HEK293 (cell line): Measurements from ENCODE around the gene LRP6.

ENCODE experiments used
- CTCF ChIA-PET: fragments of 350-600 bp; formaldehyde crosslinking; extraction: SDS; loops from one replicate; lab custom pipeline; 2021; ENCODE audit warnings: antibody characterized with exemption; lab: Yijun Ruan, JAX
- POLR2A ChIA-PET: fragments of 300-600 bp; formaldehyde crosslinking; extraction: SDS; loops from one replicate; lab custom pipeline; 2020; ENCODE audit warnings: antibody characterized with exemption, inconsistent platforms; lab: Yijun Ruan, JAX
- H3K27ac ChIP-seq: fragments of 200-500 bp; sonication (Bioruptor generic); 2 replicates; pipeline ENCODE4 v1.5.1; 2014; ENCODE audit warnings: low read depth, low read length, control low read depth, inconsistent platforms; ENCODE audit errors: extremely low read depth
- H3K36me3 ChIP-seq, 2 experiments: fragments of 200-500 bp in 1 of 2; sonication (Bioruptor generic) in 1 of 2; 1 replicate in 1 of 2; 2 replicates in 1 of 2; pipeline ENCODE4 v1.5.1; 2014 to 2017; ENCODE audit warnings: inconsistent platforms in 2 of 2, low read length in 2 of 2; ENCODE audit not compliant: control insufficient read depth in 2 of 2, insufficient read depth in 1 of 2
- H3K4me1 ChIP-seq: fragments of 200-500 bp; sonication (Bioruptor generic); 2 replicates; pipeline ENCODE4 v1.5.1; 2014; ENCODE audit warnings: mild to moderate bottlenecking, low read length, inconsistent platforms; ENCODE audit not compliant: control insufficient read depth, insufficient read depth
- H3K4me3 ChIP-seq: 2 replicates; pipeline ENCODE4 v1.5.1; 2011; ENCODE audit warnings: low read depth, mild to moderate bottlenecking, control low read depth, low read length, moderate library complexity
- H3K9me3 ChIP-seq: fragments of 200-500 bp; sonication (Bioruptor generic); 2 replicates; pipeline ENCODE4 v1.5.1; 2014; ENCODE audit warnings: low read depth, low read length, inconsistent platforms; ENCODE audit not compliant: control insufficient read depth, insufficient read depth
- GLI2 ChIP-seq: fragments of 450-650 bp; formaldehyde crosslinking; IDR thresholded peaks from 2 replicates; pipeline ENCODE4; 2017; ENCODE audit warnings: missing biosample characterization, missing genetic modification characterization, low read depth, borderline replicate concordance
- GLIS1 ChIP-seq: fragments of 450-650 bp; formaldehyde crosslinking; IDR thresholded peaks from 2 replicates; pipeline ENCODE4 v1.5.1; 2016; ENCODE audit warnings: missing biosample characterization, missing genetic modification characterization
- OSR2 ChIP-seq: fragments of 450-650 bp; formaldehyde crosslinking; IDR thresholded peaks from 2 replicates; pipeline ENCODE4 v1.5.1; 2016; ENCODE audit warnings: missing biosample characterization, missing genetic modification characterization
- TRIM28 ChIP-seq: IDR thresholded peaks from 2 replicates; pipeline ENCODE4 v1.6.1; 2011; ENCODE audit warnings: low read length, control low read depth, borderline replicate concordance
- ZNF133 ChIP-seq: fragments of 450-650 bp; formaldehyde crosslinking; IDR thresholded peaks from 2 replicates; pipeline ENCODE4 v1.5.1; 2016; ENCODE audit warnings: missing biosample characterization, missing genetic modification characterization
- ZNF239 ChIP-seq: fragments of 450-650 bp; formaldehyde crosslinking; IDR thresholded peaks from 2 replicates; pipeline ENCODE4 v1.5.1; 2016; ENCODE audit warnings: missing biosample characterization, missing genetic modification characterization
- ZNF292 ChIP-seq: fragments of 450-650 bp; formaldehyde crosslinking; IDR thresholded peaks from 2 replicates; pipeline ENCODE4 v1.5.1; 2016; ENCODE audit warnings: low read depth, missing biosample characterization, missing genetic modification characterization, borderline replicate concordance
- ZNF302 ChIP-seq: fragments of 450-650 bp; formaldehyde crosslinking; IDR thresholded peaks from 2 replicates; pipeline ENCODE4 v1.5.1; 2016; ENCODE audit warnings: missing biosample characterization, missing genetic modification characterization, low read depth
- ZNF473 ChIP-seq: fragments of 450-650 bp; formaldehyde crosslinking; IDR thresholded peaks from 2 replicates; pipeline ENCODE4 v1.5.1; 2017; ENCODE audit warnings: missing biosample characterization, missing genetic modification characterization
- ZNF555 ChIP-seq: fragments of 450-650 bp; formaldehyde crosslinking; conservative IDR thresholded peaks from 2 replicates; pipeline ENCODE4 v1.5.1; 2017; ENCODE audit warnings: missing biosample characterization, mild to moderate bottlenecking, missing genetic modification characterization, inconsistent platforms
- ZNF777 ChIP-seq: fragments of 450-650 bp; formaldehyde crosslinking; IDR thresholded peaks from 2 replicates; pipeline ENCODE4 v1.5.1; 2017; ENCODE audit warnings: missing biosample characterization, missing genetic modification characterization, borderline replicate concordance
- TF ChIP-seq, protein P1 (sequence below): fragments of 450-650 bp; formaldehyde crosslinking; IDR thresholded peaks from 2 replicates; pipeline ENCODE4 v1.5.1; 2016; ENCODE audit warnings: missing biosample characterization, missing genetic modification characterization
- TF ChIP-seq, protein P2 (sequence below): fragments of 450-650 bp; formaldehyde crosslinking; IDR thresholded peaks from 2 replicates; pipeline ENCODE4 v1.5.1; 2016; ENCODE audit warnings: missing biosample characterization, missing genetic modification characterization
- TF ChIP-seq, protein P3 (sequence below): fragments of 450-650 bp; formaldehyde crosslinking; conservative IDR thresholded peaks from 2 replicates; pipeline ENCODE4 v1.5.1; 2016; ENCODE audit warnings: low read depth, missing biosample characterization, missing genetic modification characterization
- TF ChIP-seq, protein P4 (sequence below): fragments of 450-650 bp; formaldehyde crosslinking; IDR thresholded peaks from 2 replicates; pipeline ENCODE4 v1.5.1; 2017; ENCODE audit warnings: missing biosample characterization, mild to moderate bottlenecking, missing genetic modification characterization, moderate library complexity
- TF ChIP-seq, protein P5 (sequence below): fragments of 450-650 bp; formaldehyde crosslinking; IDR thresholded peaks from 2 replicates; pipeline ENCODE4 v1.5.1; 2016; ENCODE audit warnings: missing biosample characterization, missing genetic modification characterization
- TF ChIP-seq, protein P6 (sequence below): fragments of 450-650 bp; formaldehyde crosslinking; IDR thresholded peaks from 2 replicates; pipeline ENCODE4 v1.5.1; 2016; ENCODE audit warnings: missing biosample characterization, missing genetic modification characterization

The LRP6 gene

DNA sequence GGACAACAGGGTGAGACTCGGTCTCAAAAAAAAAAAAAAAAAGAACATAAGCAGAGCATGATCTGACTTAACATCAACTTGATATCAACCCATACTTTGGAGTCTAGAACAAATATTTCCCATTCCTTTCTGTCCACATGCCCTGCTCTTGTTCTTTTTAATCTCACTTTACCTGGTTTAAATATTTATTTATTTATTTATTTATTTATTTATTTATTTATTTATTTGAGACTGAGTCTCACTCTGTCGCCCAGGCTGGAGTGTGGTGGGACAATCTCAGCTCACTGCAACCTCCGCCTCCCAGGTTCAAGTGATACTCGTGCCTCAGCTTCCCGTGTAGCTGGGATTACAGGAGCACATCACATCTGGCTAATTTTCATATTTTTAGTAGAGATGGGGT, 19.6 kb upstream of the LRP6 start:
- Histone ChIP-seq H3K36me3 (no peaks in the 10 kb centered on the region), H3K4me3 (no peak overlapping the region), H3K9me3 (no peaks in the 10 kb centered on the region), H3K4me1 (no peaks in the 10 kb centered on the region), H3K27ac (no peak overlapping the region)
- ChIA-PET CTCF (no interaction called here), POLR2A (no interaction called here)
- TF ChIP-seq, protein P1, sequence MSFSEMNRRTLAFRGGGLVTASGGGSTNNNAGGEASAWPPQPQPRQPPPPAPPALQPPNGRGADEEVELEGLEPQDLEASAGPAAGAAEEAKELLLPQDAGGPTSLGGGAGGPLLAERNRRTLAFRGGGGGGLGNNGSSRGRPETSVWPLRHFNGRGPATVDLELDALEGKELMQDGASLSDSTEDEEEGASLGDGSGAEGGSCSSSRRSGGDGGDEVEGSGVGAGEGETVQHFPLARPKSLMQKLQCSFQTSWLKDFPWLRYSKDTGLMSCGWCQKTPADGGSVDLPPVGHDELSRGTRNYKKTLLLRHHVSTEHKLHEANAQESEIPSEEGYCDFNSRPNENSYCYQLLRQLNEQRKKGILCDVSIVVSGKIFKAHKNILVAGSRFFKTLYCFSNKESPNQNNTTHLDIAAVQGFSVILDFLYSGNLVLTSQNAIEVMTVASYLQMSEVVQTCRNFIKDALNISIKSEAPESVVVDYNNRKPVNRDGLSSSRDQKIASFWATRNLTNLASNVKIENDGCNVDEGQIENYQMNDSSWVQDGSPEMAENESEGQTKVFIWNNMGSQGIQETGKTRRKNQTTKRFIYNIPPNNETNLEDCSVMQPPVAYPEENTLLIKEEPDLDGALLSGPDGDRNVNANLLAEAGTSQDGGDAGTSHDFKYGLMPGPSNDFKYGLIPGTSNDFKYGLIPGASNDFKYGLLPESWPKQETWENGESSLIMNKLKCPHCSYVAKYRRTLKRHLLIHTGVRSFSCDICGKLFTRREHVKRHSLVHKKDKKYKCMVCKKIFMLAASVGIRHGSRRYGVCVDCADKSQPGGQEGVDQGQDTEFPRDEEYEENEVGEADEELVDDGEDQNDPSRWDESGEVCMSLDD (tag by site-specific recombination), result no peak
- TF ChIP-seq, protein P2, sequence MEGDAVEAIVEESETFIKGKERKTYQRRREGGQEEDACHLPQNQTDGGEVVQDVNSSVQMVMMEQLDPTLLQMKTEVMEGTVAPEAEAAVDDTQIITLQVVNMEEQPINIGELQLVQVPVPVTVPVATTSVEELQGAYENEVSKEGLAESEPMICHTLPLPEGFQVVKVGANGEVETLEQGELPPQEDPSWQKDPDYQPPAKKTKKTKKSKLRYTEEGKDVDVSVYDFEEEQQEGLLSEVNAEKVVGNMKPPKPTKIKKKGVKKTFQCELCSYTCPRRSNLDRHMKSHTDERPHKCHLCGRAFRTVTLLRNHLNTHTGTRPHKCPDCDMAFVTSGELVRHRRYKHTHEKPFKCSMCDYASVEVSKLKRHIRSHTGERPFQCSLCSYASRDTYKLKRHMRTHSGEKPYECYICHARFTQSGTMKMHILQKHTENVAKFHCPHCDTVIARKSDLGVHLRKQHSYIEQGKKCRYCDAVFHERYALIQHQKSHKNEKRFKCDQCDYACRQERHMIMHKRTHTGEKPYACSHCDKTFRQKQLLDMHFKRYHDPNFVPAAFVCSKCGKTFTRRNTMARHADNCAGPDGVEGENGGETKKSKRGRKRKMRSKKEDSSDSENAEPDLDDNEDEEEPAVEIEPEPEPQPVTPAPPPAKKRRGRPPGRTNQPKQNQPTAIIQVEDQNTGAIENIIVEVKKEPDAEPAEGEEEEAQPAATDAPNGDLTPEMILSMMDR (tag by site-specific recombination), result no peak
- TF ChIP-seq ZNF292 (0 out of 2 replicates have a peak, but pooled peaks have one; percentile 41), OSR2 (tag by site-specific recombination) (no peak), ZNF239 (tag by site-specific recombination) (no peak), GLI2 (peak; percentile 9; the same call in 1 of the 2 replicates), ZNF302 (tag by site-specific recombination) (no peak), GLIS1 (tag by site-specific recombination) (no peak), ZNF133 (tag by site-specific recombination) (no peak), ZNF777 (tag by site-specific recombination) (no peak), ZNF555 (tag by site-specific recombination) (peak; percentile 60), TRIM28 (no peak), ZNF473 (tag by site-specific recombination) (no peak)
- TF ChIP-seq, protein P3, sequence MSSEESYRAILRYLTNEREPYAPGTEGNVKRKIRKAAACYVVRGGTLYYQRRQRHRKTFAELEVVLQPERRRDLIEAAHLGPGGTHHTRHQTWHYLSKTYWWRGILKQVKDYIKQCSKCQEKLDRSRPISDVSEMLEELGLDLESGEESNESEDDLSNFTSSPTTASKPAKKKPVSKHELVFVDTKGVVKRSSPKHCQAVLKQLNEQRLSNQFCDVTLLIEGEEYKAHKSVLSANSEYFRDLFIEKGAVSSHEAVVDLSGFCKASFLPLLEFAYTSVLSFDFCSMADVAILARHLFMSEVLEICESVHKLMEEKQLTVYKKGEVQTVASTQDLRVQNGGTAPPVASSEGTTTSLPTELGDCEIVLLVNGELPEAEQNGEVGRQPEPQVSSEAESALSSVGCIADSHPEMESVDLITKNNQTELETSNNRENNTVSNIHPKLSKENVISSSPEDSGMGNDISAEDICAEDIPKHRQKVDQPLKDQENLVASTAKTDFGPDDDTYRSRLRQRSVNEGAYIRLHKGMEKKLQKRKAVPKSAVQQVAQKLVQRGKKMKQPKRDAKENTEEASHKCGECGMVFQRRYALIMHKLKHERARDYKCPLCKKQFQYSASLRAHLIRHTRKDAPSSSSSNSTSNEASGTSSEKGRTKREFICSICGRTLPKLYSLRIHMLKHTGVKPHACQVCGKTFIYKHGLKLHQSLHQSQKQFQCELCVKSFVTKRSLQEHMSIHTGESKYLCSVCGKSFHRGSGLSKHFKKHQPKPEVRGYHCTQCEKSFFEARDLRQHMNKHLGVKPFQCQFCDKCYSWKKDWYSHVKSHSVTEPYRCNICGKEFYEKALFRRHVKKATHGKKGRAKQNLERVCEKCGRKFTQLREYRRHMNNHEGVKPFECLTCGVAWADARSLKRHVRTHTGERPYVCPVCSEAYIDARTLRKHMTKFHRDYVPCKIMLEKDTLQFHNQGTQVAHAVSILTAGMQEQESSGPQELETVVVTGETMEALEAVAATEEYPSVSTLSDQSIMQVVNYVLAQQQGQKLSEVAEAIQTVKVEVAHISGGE (tag by site-specific recombination), result peak; percentile 61; the same call in 1 of the 2 replicates
- TF ChIP-seq, protein P4, sequence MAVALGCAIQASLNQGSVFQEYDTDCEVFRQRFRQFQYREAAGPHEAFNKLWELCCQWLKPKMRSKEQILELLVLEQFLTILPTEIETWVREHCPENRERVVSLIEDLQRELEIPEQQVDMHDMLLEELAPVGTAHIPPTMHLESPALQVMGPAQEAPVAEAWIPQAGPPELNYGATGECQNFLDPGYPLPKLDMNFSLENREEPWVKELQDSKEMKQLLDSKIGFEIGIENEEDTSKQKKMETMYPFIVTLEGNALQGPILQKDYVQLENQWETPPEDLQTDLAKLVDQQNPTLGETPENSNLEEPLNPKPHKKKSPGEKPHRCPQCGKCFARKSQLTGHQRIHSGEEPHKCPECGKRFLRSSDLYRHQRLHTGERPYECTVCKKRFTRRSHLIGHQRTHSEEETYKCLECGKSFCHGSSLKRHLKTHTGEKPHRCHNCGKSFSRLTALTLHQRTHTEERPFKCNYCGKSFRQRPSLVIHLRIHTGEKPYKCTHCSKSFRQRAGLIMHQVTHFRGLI, result no peak
- TF ChIP-seq, protein P5, sequence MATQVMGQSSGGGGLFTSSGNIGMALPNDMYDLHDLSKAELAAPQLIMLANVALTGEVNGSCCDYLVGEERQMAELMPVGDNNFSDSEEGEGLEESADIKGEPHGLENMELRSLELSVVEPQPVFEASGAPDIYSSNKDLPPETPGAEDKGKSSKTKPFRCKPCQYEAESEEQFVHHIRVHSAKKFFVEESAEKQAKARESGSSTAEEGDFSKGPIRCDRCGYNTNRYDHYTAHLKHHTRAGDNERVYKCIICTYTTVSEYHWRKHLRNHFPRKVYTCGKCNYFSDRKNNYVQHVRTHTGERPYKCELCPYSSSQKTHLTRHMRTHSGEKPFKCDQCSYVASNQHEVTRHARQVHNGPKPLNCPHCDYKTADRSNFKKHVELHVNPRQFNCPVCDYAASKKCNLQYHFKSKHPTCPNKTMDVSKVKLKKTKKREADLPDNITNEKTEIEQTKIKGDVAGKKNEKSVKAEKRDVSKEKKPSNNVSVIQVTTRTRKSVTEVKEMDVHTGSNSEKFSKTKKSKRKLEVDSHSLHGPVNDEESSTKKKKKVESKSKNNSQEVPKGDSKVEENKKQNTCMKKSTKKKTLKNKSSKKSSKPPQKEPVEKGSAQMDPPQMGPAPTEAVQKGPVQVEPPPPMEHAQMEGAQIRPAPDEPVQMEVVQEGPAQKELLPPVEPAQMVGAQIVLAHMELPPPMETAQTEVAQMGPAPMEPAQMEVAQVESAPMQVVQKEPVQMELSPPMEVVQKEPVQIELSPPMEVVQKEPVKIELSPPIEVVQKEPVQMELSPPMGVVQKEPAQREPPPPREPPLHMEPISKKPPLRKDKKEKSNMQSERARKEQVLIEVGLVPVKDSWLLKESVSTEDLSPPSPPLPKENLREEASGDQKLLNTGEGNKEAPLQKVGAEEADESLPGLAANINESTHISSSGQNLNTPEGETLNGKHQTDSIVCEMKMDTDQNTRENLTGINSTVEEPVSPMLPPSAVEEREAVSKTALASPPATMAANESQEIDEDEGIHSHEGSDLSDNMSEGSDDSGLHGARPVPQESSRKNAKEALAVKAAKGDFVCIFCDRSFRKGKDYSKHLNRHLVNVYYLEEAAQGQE, result peak; percentile 64
- TF ChIP-seq, protein P6, sequence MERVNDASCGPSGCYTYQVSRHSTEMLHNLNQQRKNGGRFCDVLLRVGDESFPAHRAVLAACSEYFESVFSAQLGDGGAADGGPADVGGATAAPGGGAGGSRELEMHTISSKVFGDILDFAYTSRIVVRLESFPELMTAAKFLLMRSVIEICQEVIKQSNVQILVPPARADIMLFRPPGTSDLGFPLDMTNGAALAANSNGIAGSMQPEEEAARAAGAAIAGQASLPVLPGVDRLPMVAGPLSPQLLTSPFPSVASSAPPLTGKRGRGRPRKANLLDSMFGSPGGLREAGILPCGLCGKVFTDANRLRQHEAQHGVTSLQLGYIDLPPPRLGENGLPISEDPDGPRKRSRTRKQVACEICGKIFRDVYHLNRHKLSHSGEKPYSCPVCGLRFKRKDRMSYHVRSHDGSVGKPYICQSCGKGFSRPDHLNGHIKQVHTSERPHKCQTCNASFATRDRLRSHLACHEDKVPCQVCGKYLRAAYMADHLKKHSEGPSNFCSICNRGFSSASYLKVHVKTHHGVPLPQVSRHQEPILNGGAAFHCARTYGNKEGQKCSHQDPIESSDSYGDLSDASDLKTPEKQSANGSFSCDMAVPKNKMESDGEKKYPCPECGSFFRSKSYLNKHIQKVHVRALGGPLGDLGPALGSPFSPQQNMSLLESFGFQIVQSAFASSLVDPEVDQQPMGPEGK (tag by site-specific recombination), result no peak
